Lung microvascular endothelial cell (primary cell): ENCODE results near the gene WDTC1. TPM values are rescaled to one million over a fixed set of nuclear protein-coding genes. Genes with fewer than 3 reads are reported as not detected.

Experiments used
- DNase-seq, 2 donors: peaks; one replicate each; pipeline versions ENCODE4 v3.0.0 to v3.0.0-alpha.2; 2010; ENCODE audit warnings: low read depth in 2 of 2
- total RNA-seq: library from RNA; depleted of rRNA; stranded (reverse); fragments of >200 nt; gene quantifications from 2 replicates; pipeline ENCODE4 v1.2.1, GENCODE V29; 2014

The WDTC1 gene
- total RNA-seq, 1 donor from 2014 or later: 26.0 TPM

GRCh38 chr1:27301582-27302199 is 67.3 kb downstream of the WDTC1 start:
- no peak for DNase-seq

- no peak for DNase-seq
These were observed 68.2 kb downstream of the WDTC1 start for GRCh38 chr1:27302612-27303011.

GRCh38 chr1:27303509-27303908 is 69.1 kb downstream of the WDTC1 start:
- no peak for DNase-seq

GRCh38 chr1:27306071-27306470 is 71.6 kb downstream of the WDTC1 start:
- no peak for DNase-seq

- DNase-seq: no peak
These were observed 72.7 kb downstream of the WDTC1 start for GRCh38 chr1:27306892-27307761.

GRCh38 chr1:27307874-27308598 is 73.6 kb downstream of the WDTC1 start:
- no peak for DNase-seq

- DNase-seq: no peak
These were observed 79.7 kb downstream of the WDTC1 start for GRCh38 chr1:27314169-27314568.

- DNase-seq: no peak
These were observed 80.3 kb downstream of the WDTC1 start for GRCh38 chr1:27314737-27315136.

GRCh38 chr1:27316860-27317259 is 82.4 kb downstream of the WDTC1 start:
- no peak for DNase-seq

GRCh38 chr1:27318136-27318535 is 83.7 kb downstream of the WDTC1 start:
- no peak for DNase-seq

GRCh38 chr1:27318596-27318995 is 84.2 kb downstream of the WDTC1 start:
- no peak for DNase-seq

- DNase-seq: peak; percentile 99
These were observed 87.6 kb downstream of the WDTC1 start, which contains the start of gene TMEM222 for GRCh38 chr1:27321813-27322568. Gene TMEM222 (plus strand): TSS chr1:27322163. CDS start chr1:27322198, 35 bp downstream.

GRCh38 chr1:27322569-27323240 is 88.3 kb downstream of the WDTC1 start:
- DNase-seq: no peak

- DNase-seq: no peak
These were observed 90.9 kb downstream of the WDTC1 start for GRCh38 chr1:27325286-27325685.

- no peak for DNase-seq
These were observed 93.5 kb downstream of the WDTC1 start for GRCh38 chr1:27327964-27328363.

GRCh38 chr1:27330786-27331185 is 96.4 kb downstream of the WDTC1 start:
- no peak for DNase-seq

GRCh38 chr1:27331426-27331825 is 97.0 kb downstream of the WDTC1 start:
- DNase-seq: no peak

GRCh38 chr1:27331922-27332321 is 97.5 kb downstream of the WDTC1 start:
- no peak for DNase-seq

- DNase-seq: peak; percentile 59 to 63
These were observed 98.3 kb downstream of the WDTC1 start for GRCh38 chr1:27332536-27333281.

GRCh38 chr1:27333717-27334279 is 99.4 kb downstream of the WDTC1 start:
- DNase-seq: no peak
